HG02885 (cell line): ENCODE data around the gene STAU1.
"Not testable (repeated sequence)": the region's sequence is repeated elsewhere in the genome, so short reads cannot be mapped to it uniquely, and the experiment has no call there.

Source experiments
- ATAC-seq: cut with Tn5 transposase; IDR thresholded peaks from one replicate; pipeline ENCODE4 v1.9.1; 2021; ENCODE audit warnings: mild to moderate bottlenecking; ENCODE audit not compliant: unreplicated experiment, poor library complexity

Gene STAU1

DNA sequence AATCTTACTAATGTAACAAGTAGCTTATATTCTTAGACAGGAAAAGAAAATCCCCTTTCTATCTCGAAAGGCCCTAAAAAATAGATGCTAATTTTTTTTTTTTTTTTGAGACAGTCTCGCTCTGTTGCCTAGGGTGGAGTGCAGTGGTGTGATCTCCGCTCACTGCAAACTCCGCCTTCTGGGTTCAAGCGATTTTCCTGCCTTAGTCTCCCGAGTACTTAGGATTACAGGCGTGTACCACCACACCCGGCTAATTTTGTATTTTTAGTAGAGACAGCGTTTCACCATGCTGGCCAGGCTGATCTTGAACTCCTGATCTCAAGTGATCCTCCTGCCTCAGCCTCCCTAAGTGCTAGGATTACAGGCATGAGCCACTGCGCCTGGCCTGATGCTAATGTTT is 19.3 kb downstream of the STAU1 start:
- not testable (repeated sequence) for ATAC-seq

- no peak for ATAC-seq
Observed at GRCh38 chr20:49167811-49168507, 20.2 kb downstream of the STAU1 start.

- peak; percentile 46 for ATAC-seq
Observed at GRCh38 chr20:49166534-49167449, 21.3 kb downstream of the STAU1 start.

- ATAC-seq, result peak; percentile 56
Observed at GRCh38 chr20:49165611-49166010, 22.5 kb downstream of the STAU1 start.

- ATAC-seq, result no peak
Observed at GRCh38 chr20:49163696-49164095, 24.4 kb downstream of the STAU1 start.

DNA sequence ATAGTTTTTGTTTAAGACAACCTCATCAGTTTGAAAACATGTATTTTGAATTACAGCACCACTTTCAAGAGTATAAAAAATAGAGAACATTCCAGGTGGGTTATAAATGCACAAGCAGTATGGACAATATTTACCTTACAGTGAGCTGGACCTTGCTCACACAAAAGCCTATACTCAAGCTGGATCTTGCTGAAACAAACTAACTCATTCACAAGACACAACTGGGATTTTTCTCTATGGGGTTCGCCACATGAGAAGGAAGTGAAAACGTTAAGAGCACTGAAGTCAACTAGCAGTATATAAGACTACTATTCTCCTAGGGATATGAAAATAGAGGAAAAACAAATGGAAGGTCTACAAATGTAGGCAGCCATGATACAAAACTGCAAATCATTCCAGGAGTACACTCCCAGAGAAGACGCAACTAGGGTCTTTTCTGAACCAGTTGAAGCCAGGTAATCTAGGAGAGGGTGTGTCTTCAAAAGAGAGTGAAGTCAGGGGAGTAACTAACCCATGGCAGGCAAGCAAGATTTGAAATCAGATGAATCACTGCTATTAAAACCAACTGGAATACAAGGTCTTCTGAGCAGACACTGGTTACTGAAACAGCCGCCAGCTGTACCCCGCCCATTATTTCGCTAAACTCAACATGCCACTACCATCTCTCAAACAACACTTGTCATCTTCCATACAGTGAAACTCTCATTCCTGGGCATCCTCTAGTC is 26.5 kb downstream of the STAU1 start:
- no peak for ATAC-seq

DNA sequence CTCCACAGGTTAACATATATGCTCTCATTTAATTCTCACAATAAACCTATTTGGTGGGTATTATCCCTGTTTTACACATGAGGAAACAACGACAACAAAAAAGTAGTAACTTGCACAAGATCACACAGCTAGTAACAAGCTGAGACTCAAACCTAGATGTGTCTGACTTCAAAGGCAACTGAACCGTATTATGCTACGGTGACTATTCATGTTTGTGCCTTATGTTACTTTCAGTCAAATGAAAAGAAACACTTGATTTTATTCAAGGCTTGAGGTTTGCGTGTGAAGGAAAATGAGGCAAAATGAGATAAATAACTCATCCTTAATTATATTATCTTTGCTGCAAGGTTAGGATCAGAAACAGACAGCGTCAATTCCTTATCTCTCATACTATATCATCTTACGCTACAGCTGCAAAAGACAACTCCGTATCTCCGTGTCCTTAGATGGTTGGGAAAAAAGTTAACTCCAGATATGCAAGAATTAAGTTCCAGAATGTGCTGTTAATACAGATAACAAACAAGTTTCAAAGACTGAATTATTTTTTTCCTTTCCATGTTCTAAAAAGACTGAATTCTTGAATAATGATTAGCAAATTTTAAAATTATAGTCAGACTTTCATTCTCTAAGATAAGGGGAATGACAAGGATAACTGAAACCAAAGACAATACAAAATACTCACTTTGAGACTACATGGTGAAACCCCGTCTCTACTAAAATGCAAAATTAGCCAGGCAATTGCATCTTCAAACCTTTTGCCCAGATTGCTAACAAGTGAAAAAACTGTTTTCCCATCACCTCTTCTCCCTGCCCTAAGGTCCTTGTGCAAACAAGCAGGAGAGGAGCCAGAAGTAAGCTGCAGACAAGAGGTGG is 27.8 kb downstream of the STAU1 start:
- ATAC-seq, result no peak

GRCh38 chr20:49157146-49157545 is 31.0 kb downstream of the STAU1 start:
- no peak for ATAC-seq

DNA sequence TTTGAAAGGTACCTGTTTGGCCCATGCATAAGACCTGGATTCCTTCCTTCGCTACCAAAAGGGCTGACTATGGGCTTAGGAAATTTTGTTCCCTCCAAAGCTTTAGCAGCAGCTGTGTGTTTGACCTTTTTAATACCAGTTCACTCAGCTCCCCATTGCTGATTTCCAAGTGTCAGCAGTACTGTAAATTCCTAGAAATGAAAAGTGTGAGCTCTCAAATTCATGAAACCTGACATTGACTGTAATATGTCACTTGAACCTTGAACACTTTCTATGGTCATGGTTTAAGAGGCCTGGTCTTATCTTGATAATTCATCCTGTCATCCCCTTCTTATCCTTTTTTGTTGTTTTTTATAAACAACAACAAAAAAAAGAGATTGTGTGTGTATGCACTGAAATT is 31.7 kb downstream of the STAU1 start:
- no peak for ATAC-seq

- ATAC-seq, result no peak
Observed at GRCh38 chr20:49151436-49151835, 36.7 kb downstream of the STAU1 start.

DNA sequence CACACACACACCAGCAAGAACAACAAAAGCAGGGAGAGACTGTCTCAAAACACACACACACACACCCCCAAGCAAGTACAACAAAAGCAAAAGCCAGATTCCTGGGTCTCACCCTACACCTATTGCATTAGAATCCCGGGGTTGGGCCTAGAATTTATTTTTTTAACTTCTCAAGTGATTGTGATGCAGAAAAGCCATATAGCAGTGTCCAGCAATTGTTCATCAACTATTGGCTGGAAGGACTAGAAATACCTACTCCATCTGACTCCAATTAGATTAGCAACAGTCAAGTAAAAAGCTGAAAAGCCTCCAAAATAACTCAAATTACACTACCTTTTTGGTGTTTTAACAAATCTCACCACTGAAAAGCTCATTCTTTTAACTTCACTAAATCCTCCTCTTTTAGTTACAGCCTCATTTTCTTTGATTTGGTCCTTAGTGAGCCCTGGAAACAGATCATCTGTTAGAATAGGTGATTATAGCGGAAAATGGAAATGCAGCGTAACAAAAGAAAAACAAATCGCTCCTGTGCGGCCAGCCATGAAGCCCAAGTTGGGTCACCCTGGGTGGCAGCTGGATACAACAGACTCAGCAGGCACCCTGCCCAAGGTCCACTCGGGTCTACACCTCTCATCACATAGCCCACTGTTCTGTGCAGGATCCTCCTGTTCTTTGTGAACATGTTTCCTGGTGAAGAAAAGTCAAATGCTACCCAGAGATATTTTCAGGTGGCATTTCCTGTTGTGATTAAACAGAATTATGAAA is 38.7 kb downstream of the STAU1 start:
- no peak for ATAC-seq

GRCh38 chr20:49148601-49149000 is 39.5 kb downstream of the STAU1 start:
- no peak for ATAC-seq

- no peak for ATAC-seq
Observed at GRCh38 chr20:49147296-49147695, 40.8 kb downstream of the STAU1 start.

DNA sequence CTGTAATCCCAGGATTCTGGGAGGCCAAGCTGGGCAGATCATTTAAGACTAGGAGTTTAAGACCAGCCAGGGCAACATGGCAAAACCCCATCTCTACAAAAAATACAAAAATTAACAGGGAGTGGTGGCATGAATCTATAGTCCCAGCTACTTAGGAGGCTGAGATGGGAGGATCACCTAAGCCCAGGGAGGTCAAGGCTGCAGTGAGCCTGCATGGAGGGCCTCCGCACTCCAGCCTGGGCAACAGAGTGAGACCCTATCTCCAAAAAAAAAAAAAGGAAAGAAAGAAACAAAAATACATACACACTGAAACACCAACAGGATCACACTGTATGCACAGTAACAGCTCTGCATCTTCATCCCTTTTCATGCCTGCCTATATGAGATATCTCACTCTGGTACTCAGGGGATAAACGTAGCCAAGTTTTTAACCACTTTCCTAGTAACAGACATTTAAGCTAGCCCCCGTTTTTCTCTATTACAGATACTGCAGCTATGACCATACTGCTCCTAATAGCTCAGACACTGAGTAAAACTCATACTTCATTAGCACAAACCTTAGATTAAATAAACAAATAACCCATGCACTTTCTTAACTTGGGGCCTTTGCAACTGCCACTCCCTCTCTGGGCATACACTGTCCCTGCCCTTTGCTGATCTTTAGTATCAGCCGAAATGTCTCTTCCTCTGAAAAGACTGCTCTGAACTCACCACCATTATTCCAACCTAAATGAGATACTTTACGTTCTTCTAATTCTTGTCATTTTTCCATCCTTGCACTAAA is 41.5 kb downstream of the STAU1 start:
- no peak for ATAC-seq

- ATAC-seq, result no peak
Observed at GRCh38 chr20:49140834-49141233, 47.3 kb downstream of the STAU1 start.

- ATAC-seq, result no peak
Observed at GRCh38 chr20:49140411-49140810, 47.7 kb downstream of the STAU1 start.

GRCh38 chr20:49138431-49138830 is 49.7 kb downstream of the STAU1 start:
- ATAC-seq, result no peak

GRCh38 chr20:49136817-49137571 is 51.1 kb downstream of the STAU1 start:
- no peak for ATAC-seq
